T-helper 2 cell treated with Interferon-gamma antibody and Interleukin-4, amounts not matched to agents 5 μg/mL and 100 μg/mL, for 36 hours (primary cell): ENCODE measurements around the gene RNF224.
A peak's percentile ranks its signal among the peaks of the same experiment; 100 is the strongest.

Source experiments
- DNase-seq: peaks from one replicate; pipeline ENCODE4 v3.0.0; 2021; ENCODE audit warnings: low spot score
- H3K27ac Mint-ChIP-seq: one replicate; pipeline ENCODE4 v1.8.0; 2021; ENCODE audit warnings: mild to moderate bottlenecking, mixed read lengths
- H3K27me3 Mint-ChIP-seq: one replicate; pipeline ENCODE4 v1.8.0; 2021; ENCODE audit warnings: low read depth, mixed read lengths
- H3K36me3 Mint-ChIP-seq: one replicate; pipeline ENCODE4 v1.8.0; 2021; ENCODE audit warnings: low read depth, mixed read lengths
- H3K4me1 Mint-ChIP-seq: one replicate; pipeline ENCODE4 v1.8.0; 2021; ENCODE audit warnings: low read depth, mixed read lengths
- H3K4me3 Mint-ChIP-seq: one replicate; pipeline ENCODE4 v1.8.0; 2022; ENCODE audit warnings: mild to moderate bottlenecking, moderate library complexity, mixed read lengths
- H3K9me3 Mint-ChIP-seq: one replicate; pipeline ENCODE4 v1.8.0; 2021; ENCODE audit warnings: mixed read lengths

RNF224 gene

GRCh38 chr9:137198902-137199283 lies 28.4 kb upstream of the RNF224 start:
- H3K27me3 Mint-ChIP-seq = no peaks in the 10 kb centered on the region
- H3K9me3 Mint-ChIP-seq = no peaks in the 10 kb centered on the region
- H3K4me1 Mint-ChIP-seq = peaks cover 13% of the 10 kb centered on the region
- H3K36me3 Mint-ChIP-seq = peaks cover 4% of the 10 kb centered on the region
- DNase-seq = no peak
- H3K4me3 Mint-ChIP-seq = no peak overlapping the region
- H3K27ac Mint-ChIP-seq = no peak overlapping the region

- peaks cover 18% of the 10 kb centered on the region for H3K4me1 Mint-ChIP-seq
- H3K9me3 Mint-ChIP-seq = no peaks in the 10 kb centered on the region
- no peak for DNase-seq
- H3K4me3 Mint-ChIP-seq = peak overlapping the region; percentile 83
- H3K27me3 Mint-ChIP-seq = no peaks in the 10 kb centered on the region
- H3K36me3 Mint-ChIP-seq = peaks cover 4% of the 10 kb centered on the region
- H3K27ac Mint-ChIP-seq = peak overlapping the region; percentile 55
Observed at GRCh38 chr9:137199411-137200121, 27.7 kb upstream of the RNF224 start.

- DNase-seq = peak; percentile 99
- Mint-ChIP-seq H3K4me1 (peaks cover 21% of the 10 kb centered on the region), H3K9me3 (no peaks in the 10 kb centered on the region), H3K27me3 (no peaks in the 10 kb centered on the region), H3K27ac (peak within 1 kb of the TSS; percentile 72), H3K36me3 (peaks cover 4% of the 10 kb centered on the region), H3K4me3 (peak within 1 kb of the TSS; percentile 83)
Observed at GRCh38 chr9:137200311-137201204, 26.7 kb upstream of the RNF224 start, which contains the start of gene TPRN. TPRN (minus strand) TSS chr9:137200741; CDS start chr9:137200711, 30 bp downstream.

- Mint-ChIP-seq H3K36me3 (peaks cover 4% of the 10 kb centered on the region), H3K9me3 (no peaks in the 10 kb centered on the region), H3K4me3 (peak overlapping the region; percentile 82), H3K4me1 (peaks cover 21% of the 10 kb centered on the region), H3K27ac (peak overlapping the region; percentile 72), H3K27me3 (no peaks in the 10 kb centered on the region)
- DNase-seq = no peak
Observed at GRCh38 chr9:137201205-137201868, 26.0 kb upstream of the RNF224 start.

- H3K27me3 Mint-ChIP-seq = no peaks in the 10 kb centered on the region
- H3K36me3 Mint-ChIP-seq = peaks cover 9% of the 10 kb centered on the region
- H3K9me3 Mint-ChIP-seq = no peaks in the 10 kb centered on the region
- H3K4me1 Mint-ChIP-seq = peaks cover 31% of the 10 kb centered on the region
- DNase-seq = no peak
- H3K27ac Mint-ChIP-seq = no peak overlapping the region
- no peak overlapping the region for H3K4me3 Mint-ChIP-seq
Observed at GRCh38 chr9:137202966-137203365, 24.3 kb upstream of the RNF224 start.

- no peak for DNase-seq
- Mint-ChIP-seq H3K27me3 (no peaks in the 10 kb centered on the region), H3K36me3 (peaks cover 12% of the 10 kb centered on the region), H3K4me1 (peaks cover 29% of the 10 kb centered on the region), H3K27ac (peak overlapping the region; percentile 93), H3K4me3 (peak overlapping the region; percentile 95), H3K9me3 (no peaks in the 10 kb centered on the region)
Observed at GRCh38 chr9:137204731-137205125, 22.6 kb upstream of the RNF224 start.

GRCh38 chr9:137205126-137206069 lies 21.9 kb upstream of the RNF224 start, which contains the start of the genes NDOR1 and TMEM203:
NDOR1 (plus strand) TSS chr9:137205700; CDS start chr9:137205778, 78 bp downstream.
TMEM203 (minus strand) TSS chr9:137205648; CDS start chr9:137205414, 234 bp downstream.
- peak; percentile 94 for DNase-seq
- Mint-ChIP-seq H3K4me3 (peak within 1 kb of the TSS; percentile 95), H3K36me3 (peaks cover 14% of the 10 kb centered on the region), H3K9me3 (no peaks in the 10 kb centered on the region), H3K27me3 (no peaks in the 10 kb centered on the region), H3K27ac (peak within 1 kb of the TSS; percentile 93), H3K4me1 (peaks cover 29% of the 10 kb centered on the region)

GRCh38 chr9:137206602-137207001 lies 20.7 kb upstream of the RNF224 start:
- H3K9me3 Mint-ChIP-seq = no peaks in the 10 kb centered on the region
- H3K27me3 Mint-ChIP-seq = no peaks in the 10 kb centered on the region
- H3K4me1 Mint-ChIP-seq = peaks cover 25% of the 10 kb centered on the region
- no peak for DNase-seq
- H3K36me3 Mint-ChIP-seq = peaks cover 14% of the 10 kb centered on the region
- peak overlapping the region; percentile 95 for H3K4me3 Mint-ChIP-seq
- H3K27ac Mint-ChIP-seq = peak overlapping the region; percentile 92

GRCh38 chr9:137211532-137211931 lies 15.8 kb upstream of the RNF224 start:
- no peaks in the 10 kb centered on the region for H3K9me3 Mint-ChIP-seq
- no peak overlapping the region for H3K4me3 Mint-ChIP-seq
- peaks cover 15% of the 10 kb centered on the region for H3K36me3 Mint-ChIP-seq
- peaks cover 9% of the 10 kb centered on the region for H3K4me1 Mint-ChIP-seq
- no peaks in the 10 kb centered on the region for H3K27me3 Mint-ChIP-seq
- H3K27ac Mint-ChIP-seq = no peak overlapping the region
- DNase-seq = no peak

- Mint-ChIP-seq H3K36me3 (peaks cover 10% of the 10 kb centered on the region), H3K4me1 (peaks cover 1% of the 10 kb centered on the region), H3K27ac (no peak overlapping the region), H3K27me3 (no peaks in the 10 kb centered on the region), H3K4me3 (no peak overlapping the region), H3K9me3 (no peaks in the 10 kb centered on the region)
- DNase-seq = no peak
Observed at GRCh38 chr9:137212520-137212919, 14.8 kb upstream of the RNF224 start.

GRCh38 chr9:137213160-137214060 lies 13.9 kb upstream of the RNF224 start:
- no peaks in the 10 kb centered on the region for H3K27me3 Mint-ChIP-seq
- no peak overlapping the region for H3K4me3 Mint-ChIP-seq
- no peaks in the 10 kb centered on the region for H3K9me3 Mint-ChIP-seq
- no peak for DNase-seq
- no peaks in the 10 kb centered on the region for H3K4me1 Mint-ChIP-seq
- no peak overlapping the region for H3K27ac Mint-ChIP-seq
- peaks cover 9% of the 10 kb centered on the region for H3K36me3 Mint-ChIP-seq

- H3K36me3 Mint-ChIP-seq = peaks cover 6% of the 10 kb centered on the region
- no peak overlapping the region for H3K4me3 Mint-ChIP-seq
- DNase-seq = no peak
- H3K9me3 Mint-ChIP-seq = no peaks in the 10 kb centered on the region
- no peaks in the 10 kb centered on the region for H3K4me1 Mint-ChIP-seq
- H3K27ac Mint-ChIP-seq = no peak overlapping the region
- H3K27me3 Mint-ChIP-seq = no peaks in the 10 kb centered on the region
Observed at GRCh38 chr9:137214620-137215019, 12.7 kb upstream of the RNF224 start.
